Keratinocyte (primary cell): Measurements from ENCODE around the gene EXOC8.

Experiments
- CTCF ChIP-seq, 3 experiments: IDR thresholded peaks in 1 of 3; conservative IDR thresholded peaks in 1 of 3; optimal IDR thresholded peaks in 1 of 3; 2 replicates in 2 of 3; 3 replicates in 1 of 3; pipeline versions ENCODE3 to v1.5.1; 2011; ENCODE audit warnings: low read length in 3 of 3, mild to moderate bottlenecking in 3 of 3, moderate library complexity in 2 of 3, control low read depth in 1 of 3, inconsistent platforms in 1 of 3; ENCODE audit not compliant: insufficient read depth in 2 of 3; ENCODE audit errors: extremely low read depth in 1 of 3
- EZH2 ChIP-seq: IDR thresholded peaks from one replicate; pipeline ENCODE4 v1.6.1; 2012; ENCODE audit warnings: inconsistent platforms, mild to moderate bottlenecking, low read length, moderate library complexity

- no peak for TF ChIP-seq CTCF (optimal IDR thresholded peaks at IDR 0.05 in 1 of 3, IDR thresholded peaks at IDR 0.05 in 1 of 3, conservative IDR thresholded peaks at IDR 0.05 in 1 of 3; ENCODE audit: extremely low read depth in 1 of 3, insufficient read depth in 2 of 3, low read length in 3 of 3)
- TF ChIP-seq EZH2: no peak
These were observed 4.9 kb downstream of the EXOC8 start for GRCh38 chr1:231332761-231333160.
